ENCODE measurements around the gene IQCK. TPM values are rescaled to one million over a fixed set of nuclear protein-coding genes. Genes with fewer than 3 reads are reported as not detected.
A peak's percentile ranks its signal among the peaks of the same experiment; 100 is the strongest.

The IQCK gene
- total RNA-seq, 3 donors from 2014 or later = 25.9 to 63.8 (median 34.7) TPM

DNA sequence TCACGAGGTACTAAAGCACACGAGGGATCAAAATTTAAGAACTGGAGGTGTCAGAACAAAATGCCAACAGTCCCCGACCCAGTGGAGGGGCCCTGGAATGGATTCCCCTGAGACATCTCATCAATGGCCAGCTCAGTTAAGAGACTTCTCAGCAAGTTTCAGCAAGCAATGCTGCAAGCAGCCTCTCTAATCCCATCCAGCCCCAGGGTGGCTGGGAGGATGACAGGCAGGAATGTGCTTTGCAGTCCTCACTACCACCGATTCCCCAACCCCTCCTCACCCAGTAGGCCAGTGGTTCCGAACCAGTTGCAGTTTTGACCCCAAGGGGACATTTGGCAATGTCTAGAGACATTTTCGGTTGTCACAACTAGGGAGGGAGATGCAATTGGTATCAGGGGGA lies 157.8 kb downstream of the IQCK start:
- Histone ChIP-seq H3K27ac (peak overlapping the region; percentile 46 to 65), H3K36me3 (no peaks in the 10 kb centered on the region), H3K4me3 (no peak overlapping the region), H3K9me3 (no peaks in the 10 kb centered on the region), H3K27me3 (no peaks in the 10 kb centered on the region), H3K4me1 (peaks cover 0 to 4% of the 10 kb centered on the region in 2 donors)
- intact Hi-C loops (cut with DNase I; ENCODE audit: low total_unique reads) = no loop called here
- no peak for DNase-seq (ENCODE audit: low spot score in 2 of 2)
- TF ChIP-seq POLR2AphosphoS5 (IDR thresholded peaks at IDR 0.05) = no peak
- TF ChIP-seq CTCF (IDR thresholded peaks at IDR 0.05) = no peak
- no peak for TF ChIP-seq POLR2A (IDR thresholded peaks at IDR 0.05)

DNA sequence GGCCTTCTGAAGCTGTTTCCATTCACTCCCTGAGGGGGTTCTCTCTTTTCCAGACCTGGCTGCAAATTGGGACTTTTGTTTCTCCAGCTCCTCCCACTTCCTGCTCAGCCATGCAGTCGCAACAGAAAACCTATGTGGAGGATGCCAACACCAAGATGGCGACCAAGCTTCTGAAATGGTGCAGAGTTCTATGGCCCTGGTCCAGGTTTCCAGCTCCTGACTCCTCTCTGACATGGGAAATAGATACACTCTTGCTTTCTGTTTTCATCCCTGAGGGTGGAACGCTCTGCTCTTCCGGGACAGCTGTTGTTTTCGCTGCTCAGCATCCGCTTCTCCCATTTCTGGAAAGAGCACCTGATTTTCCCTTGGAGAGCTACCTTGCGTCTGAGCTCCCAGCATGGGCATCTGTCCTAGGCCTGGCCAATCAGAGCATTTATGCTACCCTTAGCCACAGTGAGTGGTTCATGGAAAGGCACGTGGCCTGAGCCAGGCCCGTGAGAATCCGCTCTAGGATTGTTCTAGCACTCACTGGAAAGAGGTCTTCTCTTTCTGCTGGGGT lies 158.5 kb downstream of the IQCK start:
- no peak for DNase-seq (ENCODE audit: low spot score in 2 of 2)
- H3K9me3 ChIP-seq = no peaks in the 10 kb centered on the region
- H3K36me3 ChIP-seq = no peaks in the 10 kb centered on the region
- H3K27me3 ChIP-seq = no peaks in the 10 kb centered on the region
- TF ChIP-seq POLR2A (IDR thresholded peaks at IDR 0.05) (no peak), POLR2AphosphoS5 (IDR thresholded peaks at IDR 0.05) (no peak)
- peaks cover 0 to 4% of the 10 kb centered on the region in 2 donors for H3K4me1 ChIP-seq
- H3K27ac ChIP-seq = peak overlapping the region; percentile 46 to 65
- no peak overlapping the region for H3K4me3 ChIP-seq
- intact Hi-C loops (cut with DNase I; ENCODE audit: low total_unique reads) = no loop called here

- Histone ChIP-seq H3K4me1 (peaks cover 0 to 4% of the 10 kb centered on the region in 2 donors), H3K36me3 (no peaks in the 10 kb centered on the region), H3K27ac (peak overlapping the region; percentile 46 to 70), H3K4me3 (no peak overlapping the region), H3K27me3 (no peaks in the 10 kb centered on the region), H3K9me3 (no peaks in the 10 kb centered on the region)
- DNase-seq (ENCODE audit: low spot score in 2 of 2) = no peak
- TF ChIP-seq POLR2AphosphoS5 (IDR thresholded peaks at IDR 0.05) (no peak), POLR2A (IDR thresholded peaks at IDR 0.05) (no peak), CTCF (IDR thresholded peaks at IDR 0.05) (no peak)
- intact Hi-C loops (cut with DNase I; ENCODE audit: low total_unique reads) = no loop called here
Observed at GRCh38 chr16:19878757-19879156, 160.7 kb downstream of the IQCK start.

- H3K36me3 ChIP-seq = no peaks in the 10 kb centered on the region
- intact Hi-C loops (cut with DNase I; ENCODE audit: low total_unique reads) = no loop called here
- peaks cover 0 to 4% of the 10 kb centered on the region in 2 donors for H3K4me1 ChIP-seq
- peak in 1 of 2 donors; percentile 36 for DNase-seq (ENCODE audit: low spot score in 2 of 2)
- TF ChIP-seq POLR2A (IDR thresholded peaks at IDR 0.05) (no peak), CTCF (IDR thresholded peaks at IDR 0.05) (no peak), POLR2AphosphoS5 (IDR thresholded peaks at IDR 0.05) (no peak)
- H3K4me3 ChIP-seq = no peak overlapping the region
- H3K9me3 ChIP-seq = no peaks in the 10 kb centered on the region
- peak overlapping the region; percentile 46 to 70 for H3K27ac ChIP-seq
- no peaks in the 10 kb centered on the region for H3K27me3 ChIP-seq
Observed at GRCh38 chr16:19879241-19879792, 161.2 kb downstream of the IQCK start.

DNA sequence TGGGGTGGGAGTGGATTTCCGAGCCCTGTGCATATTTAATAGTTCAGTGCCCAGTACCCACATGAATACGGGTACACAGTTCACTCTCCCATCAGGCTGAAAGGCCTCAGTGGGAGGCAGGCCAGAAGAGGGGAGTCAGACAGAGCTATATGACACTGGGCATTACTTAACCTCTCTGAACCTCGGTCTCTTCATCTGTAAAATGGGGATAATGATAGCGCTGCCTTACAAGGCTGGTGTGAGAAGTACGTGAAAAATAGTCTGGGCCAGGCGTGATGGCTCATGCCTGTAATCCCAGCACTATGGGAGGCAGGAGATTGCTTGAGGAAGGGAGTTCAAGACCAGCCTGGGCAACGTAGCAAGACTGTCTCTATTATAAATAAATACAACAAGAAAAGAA lies 163.0 kb downstream of the IQCK start:
- Histone ChIP-seq H3K9me3 (no peaks in the 10 kb centered on the region), H3K4me3 (no peak overlapping the region), H3K4me1 (peaks cover 0 to under 1% of the 10 kb centered on the region in 2 donors), H3K36me3 (no peaks in the 10 kb centered on the region), H3K27me3 (no peaks in the 10 kb centered on the region), H3K27ac (no peak overlapping the region)
- TF ChIP-seq POLR2A (IDR thresholded peaks at IDR 0.05) = no peak
- TF ChIP-seq CTCF (IDR thresholded peaks at IDR 0.05) = no peak
- TF ChIP-seq POLR2AphosphoS5 (IDR thresholded peaks at IDR 0.05) = no peak
- DNase-seq (ENCODE audit: low spot score in 2 of 2) = no peak
- intact Hi-C loops (cut with DNase I; ENCODE audit: low total_unique reads) = loop anchor here (10.0 kb wide), 2 partner anchors 166 to 286 kb away; partner anchors contain the start of genes IQCK and KNOP1

All from breast epithelium (tissue), 4 donors.